ENCODE measurements around the gene TMSB15B. TPM values are rescaled to one million over a fixed set of nuclear protein-coding genes. Genes with fewer than 3 reads are reported as not detected.
"Not testable (repeated sequence)": the region's sequence is repeated elsewhere in the genome, so short reads cannot be mapped to it uniquely, and the experiment has no call there.

The TMSB15B gene
- total RNA-seq, 4 donors from 2014 or later, result 0.19 to 6.3 (median 1.3) TPM

DNA sequence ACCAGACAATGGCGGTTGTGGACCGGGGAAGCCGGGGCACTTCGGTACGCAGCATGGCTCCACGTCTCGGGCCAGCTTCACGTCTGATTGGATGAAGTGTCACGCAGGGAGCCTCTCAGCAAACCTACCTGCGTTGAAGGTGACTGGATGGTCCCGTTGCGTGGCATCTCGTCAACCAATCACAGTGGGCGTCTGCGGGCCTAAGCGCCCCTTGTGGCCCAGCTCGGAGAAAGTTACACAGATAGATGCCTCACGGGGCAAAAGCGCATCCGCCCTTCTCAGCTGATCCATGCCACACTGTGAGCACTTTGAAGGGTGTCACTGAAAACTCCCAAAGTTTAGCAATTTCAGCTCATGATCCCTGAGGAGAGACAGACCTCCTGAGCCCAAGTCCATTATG, 51.2 kb downstream of the TMSB15B start, which contains the start of gene H2BW1:
H2BW1 (minus strand) TSS at position 103 of the 400 bp plus-strand sequence. CDS start 132 bp downstream, outside the sequence.
- no peak for ATAC-seq
- WGBS, 2 donors (ENCODE audit: low coverage in 1 of 2), result 86% methylated on average over 17 of the region's 20 CpGs; no CpG with 5 or more reads in 1 of the 2 donors
- TF ChIP-seq, protein P1, sequence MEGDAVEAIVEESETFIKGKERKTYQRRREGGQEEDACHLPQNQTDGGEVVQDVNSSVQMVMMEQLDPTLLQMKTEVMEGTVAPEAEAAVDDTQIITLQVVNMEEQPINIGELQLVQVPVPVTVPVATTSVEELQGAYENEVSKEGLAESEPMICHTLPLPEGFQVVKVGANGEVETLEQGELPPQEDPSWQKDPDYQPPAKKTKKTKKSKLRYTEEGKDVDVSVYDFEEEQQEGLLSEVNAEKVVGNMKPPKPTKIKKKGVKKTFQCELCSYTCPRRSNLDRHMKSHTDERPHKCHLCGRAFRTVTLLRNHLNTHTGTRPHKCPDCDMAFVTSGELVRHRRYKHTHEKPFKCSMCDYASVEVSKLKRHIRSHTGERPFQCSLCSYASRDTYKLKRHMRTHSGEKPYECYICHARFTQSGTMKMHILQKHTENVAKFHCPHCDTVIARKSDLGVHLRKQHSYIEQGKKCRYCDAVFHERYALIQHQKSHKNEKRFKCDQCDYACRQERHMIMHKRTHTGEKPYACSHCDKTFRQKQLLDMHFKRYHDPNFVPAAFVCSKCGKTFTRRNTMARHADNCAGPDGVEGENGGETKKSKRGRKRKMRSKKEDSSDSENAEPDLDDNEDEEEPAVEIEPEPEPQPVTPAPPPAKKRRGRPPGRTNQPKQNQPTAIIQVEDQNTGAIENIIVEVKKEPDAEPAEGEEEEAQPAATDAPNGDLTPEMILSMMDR (IDR thresholded peaks at IDR 0.05), result no peak
- TF ChIP-seq POLR2A (IDR thresholded peaks at IDR 0.05) (no peak), EP300 (IDR thresholded peaks at IDR 0.05) (no peak), POLR2AphosphoS5 (IDR thresholded peaks at IDR 0.05) (no peak)
- Histone ChIP-seq H3K27me3 (no peaks in the 10 kb centered on the region), H3K27ac (no peak within 1 kb of the TSS), H3K36me3 (no peaks in the 10 kb centered on the region), H3K4me3 (no peak within 1 kb of the TSS), H3K9me3 (no peaks in the 10 kb centered on the region), H3K4me1 (no peaks in the 10 kb centered on the region)

DNA sequence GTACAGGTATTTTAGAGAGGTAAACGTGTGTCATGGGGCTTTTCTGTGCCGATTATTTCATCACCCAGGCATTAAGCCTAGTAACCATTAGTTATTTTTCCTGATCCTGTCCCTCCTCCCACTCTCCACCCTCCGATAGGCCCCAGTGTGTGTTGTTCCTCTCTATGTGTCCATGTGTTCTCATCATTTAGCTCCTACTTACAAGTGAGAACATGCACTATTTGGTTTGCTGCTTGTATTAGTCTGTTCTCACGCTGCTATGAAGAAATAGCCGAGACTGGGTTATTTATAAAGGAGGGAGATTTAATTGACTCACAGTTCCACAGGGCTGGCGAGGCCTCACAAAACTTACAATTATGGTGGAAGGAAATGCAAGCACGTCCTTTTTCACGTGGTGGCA, 53.1 kb downstream of the TMSB15B start:
- 66 to 73% methylated on average over 2 to 7 of the region's 8 CpGs for WGBS, 2 donors (ENCODE audit: low coverage in 1 of 2)
- not testable (repeated sequence) for H3K9me3 ChIP-seq, H3K4me1 ChIP-seq, H3K27me3 ChIP-seq, H3K27ac ChIP-seq, ATAC-seq, H3K36me3 ChIP-seq, H3K4me3 ChIP-seq

Other genes starting within 250 kb of the TMSB15B start
- 10 to 100 TPM; 20.3 to 51.5 (median 33.0) TPM for gene PLP1, start 185.8 kb upstream of the TMSB15B start, total RNA-seq
- 10 to 100 TPM in 3 of 4 donors, 1 to 10 TPM in 1; 9.4 to 25.4 (median 13.0) TPM for gene RAB9B, start 130.4 kb upstream of the TMSB15B start, total RNA-seq
- not detected for gene H2BW1, start 51.1 kb downstream of the TMSB15B start, total RNA-seq
- not detected for gene H2BW2, start 77.3 kb downstream of the TMSB15B start, total RNA-seq
- gene TMSB15C, start 113.6 kb downstream of the TMSB15B start, total RNA-seq, result 1 to 10 TPM; 1.5 to 4.4 (median 2.4) TPM
- 1 to 10 TPM; 1.0 to 2.0 (median 1.5) TPM for gene ZCCHC18, start 149.9 kb downstream of the TMSB15B start, total RNA-seq
- 10 to 100 TPM; 21.9 to 53.4 (median 30.3) TPM for gene SLC25A53, start 194.4 kb downstream of the TMSB15B start, total RNA-seq
- gene FAM199X, start 203.8 kb downstream of the TMSB15B start, total RNA-seq, result 10 to 100 TPM; 23.6 to 33.8 (median 26.3) TPM

All from gastroesophageal sphincter (tissue), 4 donors.